H1 (cell line): ENCODE data around the gene FBXL14. TPM values are rescaled to one million over a fixed set of nuclear protein-coding genes. Genes with fewer than 3 reads are reported as not detected.

Experiments used
- CTCF ChIA-PET: fragments of 300-600 bp; sonication (Branson Sonifier 250); formaldehyde crosslinking; loops from one replicate; lab custom pipeline; 2021; ENCODE audit not compliant: partially characterized antibody; lab: Charles Lee
- POLR2A ChIA-PET: fragments of 300-600 bp; sonication (Branson Sonifier 250); formaldehyde crosslinking; loops from one replicate; lab custom pipeline; 2021; ENCODE audit warnings: inconsistent platforms; ENCODE audit not compliant: partially characterized antibody; lab: Charles Lee
- DNase-seq, 2 experiments: peaks; one replicate each; pipeline versions ENCODE4 v3.0.0 to v3.0.0-alpha.2; 2010 to 2022; ENCODE audit warnings: low spot score in 2 of 2, low read depth in 1 of 2, mixed read lengths in 1 of 2
- FAIRE-seq: peaks from 2 replicates; lab custom pipeline; 2011; peaks lifted over from hg19 to GRCh38; lab: Jason Lieb, UNC
- H2AFZ ChIP-seq: 2 replicates; pipeline ENCODE4 v1.8.1; 2012; ENCODE audit warnings: low read length, inconsistent platforms
- H2AK5ac ChIP-seq: 2 replicates; pipeline ENCODE4 v1.6.1; 2013; ENCODE audit warnings: low read depth, low read length
- H2BK120ac ChIP-seq: replicated peaks from 2 replicates; pipeline ENCODE3; 2013; ENCODE audit warnings: low read depth, low read length, inconsistent platforms
- H2BK12ac ChIP-seq: 2 replicates; pipeline ENCODE4 v1.6.1; 2013; ENCODE audit warnings: low read depth, low read length
- H2BK15ac ChIP-seq: 2 replicates; pipeline ENCODE4 v1.6.1; 2013; ENCODE audit warnings: low read length
- H2BK20ac ChIP-seq: 2 replicates; pipeline ENCODE4 v1.6.1; 2013; ENCODE audit warnings: low read length
- H2BK5ac ChIP-seq: 2 replicates; pipeline ENCODE4 v1.6.1; 2013; ENCODE audit warnings: low read depth, low read length
- H3K14ac ChIP-seq: 2 replicates; pipeline ENCODE4 v1.6.1; 2013; ENCODE audit warnings: inconsistent platforms; ENCODE audit not compliant: insufficient read length
- H3K18ac ChIP-seq: 2 replicates; pipeline ENCODE4 v1.6.1; 2013; ENCODE audit warnings: low read length; ENCODE audit errors: extremely low read depth
- H3K23ac ChIP-seq: 2 replicates; pipeline ENCODE4 v1.6.1; 2013; ENCODE audit warnings: inconsistent platforms; ENCODE audit not compliant: insufficient read length
- H3K23me2 ChIP-seq: 2 replicates; pipeline ENCODE4 v1.6.1; 2013; ENCODE audit warnings: low read depth, low read length
- H3K27ac ChIP-seq: 2 replicates; pipeline ENCODE4 v1.6.1; 2011; ENCODE audit warnings: low read depth, low read length, inconsistent platforms
- H3K27me3 ChIP-seq, 4 experiments: replicated peaks in 1 of 4; 1 replicate in 1 of 4; 2 replicates in 3 of 4; pipeline versions ENCODE4 v1.6.1 to v1.8.1; 2011 to 2013; ENCODE audit warnings: low read length in 3 of 4, mild to moderate bottlenecking in 3 of 4, inconsistent platforms in 2 of 4, mixed read lengths in 2 of 4, moderate library complexity in 1 of 4; ENCODE audit not compliant: control insufficient read depth in 3 of 4, insufficient read depth in 3 of 4; ENCODE audit errors: extremely low read depth in 1 of 4
- H3K36me3 ChIP-seq, 4 experiments: 2 replicates each; pipeline versions ENCODE4 v1.6.1 to v1.8.1; 2011 to 2013; ENCODE audit warnings: mild to moderate bottlenecking in 4 of 4, low read length in 3 of 4, moderate library complexity in 2 of 4, control low read depth in 1 of 4, inconsistent platforms in 1 of 4; ENCODE audit not compliant: insufficient read depth in 4 of 4, control insufficient read depth in 2 of 4
- H3K4ac ChIP-seq: replicated peaks from 2 replicates; pipeline ENCODE3; 2013; ENCODE audit warnings: low read length, low read depth, mixed read lengths, inconsistent platforms; ENCODE audit not compliant: insufficient read length
- H3K4me1 ChIP-seq, 4 experiments: replicated peaks in 1 of 4; 1 replicate in 1 of 4; 2 replicates in 3 of 4; pipeline versions ENCODE4 v1.6.1 to v1.8.1; 2011 to 2013; ENCODE audit warnings: low read length in 3 of 4, inconsistent platforms in 2 of 4, mixed read lengths in 1 of 4; ENCODE audit not compliant: insufficient read depth in 4 of 4, control insufficient read depth in 3 of 4
- H3K4me2 ChIP-seq, 2 experiments: 2 replicates each; pipeline versions ENCODE4 v1.6.1 to v1.8.1; 2011 to 2013; ENCODE audit warnings: low read depth in 2 of 2, low read length in 2 of 2, control low read depth in 1 of 2, inconsistent platforms in 1 of 2, mild to moderate bottlenecking in 1 of 2; ENCODE audit not compliant: insufficient read depth in 1 of 2
- H3K4me3 ChIP-seq, 4 experiments: fragments of 200-600, 300-600 bp in 1 of 4; sonication (generic), shearing (Covaris generic), sonication (Bioruptor Twin) in 1 of 4; 2 replicates each; pipeline versions ENCODE4 v1.5.1 to v1.8.1; 2011 to 2016; ENCODE audit warnings: low read length in 4 of 4, low read depth in 3 of 4, control low read depth in 2 of 4, inconsistent platforms in 2 of 4, mild to moderate bottlenecking in 2 of 4, mixed read lengths in 1 of 4, moderate library complexity in 1 of 4; ENCODE audit not compliant: insufficient read depth in 2 of 4; ENCODE audit errors: extremely low read depth in 1 of 4
- H3K56ac ChIP-seq: replicated peaks from 2 replicates; pipeline ENCODE3; 2013; ENCODE audit warnings: low read depth, mild to moderate bottlenecking, mixed read lengths, low read length, inconsistent platforms; ENCODE audit not compliant: insufficient read length
- H3K79me1 ChIP-seq: 2 replicates; pipeline ENCODE4 v1.6.1; 2013; ENCODE audit warnings: low read depth, low read length, control low read depth
- H3K79me2 ChIP-seq, 2 experiments: 2 replicates each; pipeline versions ENCODE4 v1.6.1 to v1.8.1; 2012 to 2013; ENCODE audit warnings: low read length in 2 of 2, mild to moderate bottlenecking in 2 of 2, inconsistent platforms in 1 of 2; ENCODE audit not compliant: insufficient read depth in 2 of 2, control insufficient read depth in 1 of 2
- H3K9ac ChIP-seq, 4 experiments: replicated peaks in 1 of 4; 1 replicate in 1 of 4; 2 replicates in 3 of 4; pipeline versions ENCODE4 v1.6.1 to v1.8.1; 2011 to 2013; ENCODE audit warnings: low read depth in 3 of 4, low read length in 3 of 4, control low read depth in 2 of 4, mild to moderate bottlenecking in 2 of 4, moderate library complexity in 2 of 4, inconsistent platforms in 1 of 4; ENCODE audit errors: extremely low read depth in 1 of 4
- H3K9me3 ChIP-seq, 2 experiments: 2 replicates each; pipeline versions ENCODE4 v1.6.1 to v1.8.1; 2012 to 2013; ENCODE audit warnings: mild to moderate bottlenecking in 2 of 2, moderate library complexity in 2 of 2, control low read depth in 1 of 2, inconsistent platforms in 1 of 2, low read depth in 1 of 2, low read length in 1 of 2, mixed read lengths in 1 of 2; ENCODE audit not compliant: insufficient read depth in 2 of 2
- H4K20me1 ChIP-seq, 2 experiments: replicated peaks in 1 of 2; 2 replicates each; pipeline versions ENCODE3 to v1.8.1; 2011 to 2013; ENCODE audit warnings: inconsistent platforms in 2 of 2, low read length in 2 of 2, mild to moderate bottlenecking in 1 of 2; ENCODE audit not compliant: insufficient read depth in 2 of 2, control insufficient read depth in 1 of 2
- H4K5ac ChIP-seq: 2 replicates; pipeline ENCODE4 v1.6.1; 2013; ENCODE audit warnings: low read length, low read depth, mixed read lengths, inconsistent platforms; ENCODE audit not compliant: insufficient read length
- H4K8ac ChIP-seq: 2 replicates; pipeline ENCODE4 v1.8.0; 2013; ENCODE audit warnings: mild to moderate bottlenecking, moderate library complexity, low read length, inconsistent platforms; ENCODE audit not compliant: insufficient read depth; ENCODE audit errors: extremely low read depth
- H4K91ac ChIP-seq: replicated peaks from 2 replicates; pipeline ENCODE3; 2013; ENCODE audit warnings: low read length, mixed read lengths, inconsistent platforms; ENCODE audit not compliant: insufficient read length
- EZH2 ChIP-seq: fragments of 200-600 bp; sonication (generic); IDR thresholded peaks from 2 replicates; pipeline ENCODE4 v1.7.1; 2012; ENCODE audit warnings: low read depth, mild to moderate bottlenecking, moderate library complexity, low read length, inconsistent platforms; ENCODE audit not compliant: severe bottlenecking
- MAFK ChIP-seq: IDR thresholded peaks from 2 replicates; pipeline ENCODE4 v1.6.1; 2012; ENCODE audit warnings: low read depth, mild to moderate bottlenecking, improper control_type of control experiment, low read length
- POLR2AphosphoS5 ChIP-seq: IDR thresholded peaks from 2 replicates; pipeline ENCODE4 v1.6.1; 2011; ENCODE audit warnings: low read depth, low read length
- SAP30 ChIP-seq: fragments of 300-600 bp; sonication (generic); IDR thresholded peaks from 2 replicates; pipeline ENCODE4 v1.7.1; 2012; ENCODE audit warnings: low read length, moderate library complexity, mild to moderate bottlenecking, inconsistent platforms; ENCODE audit not compliant: insufficient read depth, insufficient replicate concordance
- TAF7 ChIP-seq: optimal IDR thresholded peaks from 2 replicates; pipeline ENCODE3; 2011; ENCODE audit warnings: low read depth, mild to moderate bottlenecking, inconsistent platforms, low read length, moderate library complexity, borderline replicate concordance
- TEAD4 ChIP-seq: IDR thresholded peaks from 2 replicates; pipeline ENCODE4 v1.6.1; 2012; ENCODE audit warnings: low read depth, low read length, inconsistent platforms, mixed read lengths
- ZNF274 ChIP-seq: IDR thresholded peaks from 2 replicates; pipeline ENCODE4 v1.7.0; 2012; ENCODE audit warnings: low read length, borderline replicate concordance; ENCODE audit errors: extremely low read depth
- WGBS, 2 experiments: shearing (Covaris generic) in 1 of 2; methylation state at CpG; one replicate each; pipeline versions ENCODE4 v1.1.6 to v1.1.7; 2013 to 2015; ENCODE audit warnings: low lambda C conversion rate in 2 of 2, mixed read lengths in 2 of 2, inconsistent platforms in 1 of 2, low coverage in 1 of 2, missing lambda C conversion rate in 1 of 2; ENCODE audit not compliant: insufficient replicate concordance in 2 of 2, insufficient coverage in 1 of 2, insufficient read length in 1 of 2; ENCODE audit errors: extremely low coverage in 1 of 2, missing lambda C conversion rate in 1 of 2; 5-methylcytosine and 5-hydroxymethylcytosine counted together
- polyA plus RNA-seq, 7 experiments: library from polyadenylated mRNA; depleted of rRNA in 3 of 7; stranded (reverse) in 5 of 7; unstranded in 2 of 7; fragments of >200 nt in 5 of 7; fragments of 200-250 nt in 2 of 7; gene quantifications; 1 replicate in 5 of 7; 2 replicates in 1 of 7; 4 replicates in 1 of 7; pipeline versions ENCODE4 v1.2.1 to v1.2.3, GENCODE V29; 2011 to 2013; ENCODE audit warnings: missing spikeins in 2 of 7, mixed read lengths in 2 of 7
- total RNA-seq: library from RNA; stranded (reverse); fragmentation: NEBNext Ultra II Directional; extraction: Animal tissue kit (Norgen Biotek cat#: 25700); gene quantifications from 2 replicates; pipeline ENCODE4 v1.2.1, GENCODE V29; 2021
- TF ChIP-seq, protein P1 (sequence below), 3 experiments: IDR thresholded peaks; 1 replicate in 2 of 3; 2 replicates in 1 of 3; pipeline versions ENCODE4 v1.5.1 to v1.6.1; 2011; ENCODE audit warnings: low read length in 3 of 3, mild to moderate bottlenecking in 3 of 3, inconsistent platforms in 2 of 3, low read depth in 1 of 3, moderate library complexity in 1 of 3; ENCODE audit not compliant: insufficient read depth in 1 of 3; ENCODE audit errors: control extremely low read depth in 1 of 3

The FBXL14 gene
- total and polyA plus RNA-seq, 2 of the 8 experiments (the other 6 are each of a cell fraction or from before 2014, with no cell fraction given): 5.5 to 9.6 TPM

- no peak overlapping the region for H4K8ac ChIP-seq
- peak overlapping the region; percentile 20 to 65 (median 42); a peak in 6 of 8 replicates for H3K4me3 ChIP-seq
- H3K9ac ChIP-seq: no peak overlapping the region; a peak in 1 of 7 replicates
- H3K27me3 ChIP-seq: peaks cover 34 to 84% (median 72%) of the 10 kb centered on the region in 4 experiments
- ChIA-PET POLR2A (interaction anchor here (0.8 to 1.3 kb wide), 4 partner anchors 22 to 60 kb away, joined by 3 to 5 read pairs (median 4); partner anchors contain the start of gene ADIPOR2), CTCF (interaction anchor here (0.6 to 3.6 kb wide), 13 partner anchors 15 to 1525 kb away, joined by 3 to 16 read pairs (median 3); no protein-coding TSS in a partner anchor)
- no peak for FAIRE-seq
- H2BK120ac ChIP-seq: no peak overlapping the region
- no peak overlapping the region for H2BK15ac ChIP-seq
- no peak overlapping the region for H4K91ac ChIP-seq
- no peak overlapping the region for H3K23ac ChIP-seq
- H2BK20ac ChIP-seq: no peak overlapping the region
- no peaks in the 10 kb centered on the region for H3K79me1 ChIP-seq
- H3K56ac ChIP-seq: no peak overlapping the region
- H3K23me2 ChIP-seq: peaks cover 8% of the 10 kb centered on the region; the same call in 1 of the 2 replicates
- peaks cover 2 to 26% (median 18%) of the 10 kb centered on the region in 4 experiments for H3K4me1 ChIP-seq
- H3K18ac ChIP-seq: peak overlapping the region; percentile 60; the same call in 1 of the 2 replicates
- H3K27ac ChIP-seq: no peak overlapping the region
- H3K4ac ChIP-seq: no peak overlapping the region
- H3K79me2 ChIP-seq: no peaks in the 10 kb centered on the region
- WGBS, 2 experiments: 7% methylated on average over 23 of the region's 23 CpGs; no CpG with 5 or more reads in 1 of the 2 experiments
- no peak overlapping the region for H2AFZ ChIP-seq
- H3K36me3 ChIP-seq: no peaks in the 10 kb centered on the region
- H3K9me3 ChIP-seq: no peaks in the 10 kb centered on the region
- H2BK12ac ChIP-seq: peak overlapping the region; percentile 93; the same call in 1 of the 2 replicates
- peaks cover 0 to 4% of the 10 kb centered on the region in 2 experiments for H4K20me1 ChIP-seq
- H2AK5ac ChIP-seq: no peak overlapping the region
- peak in 1 of 2 experiments; percentile 63 for DNase-seq
- no peak overlapping the region for H2BK5ac ChIP-seq
- no peak overlapping the region for H3K14ac ChIP-seq
- no peak overlapping the region for H4K5ac ChIP-seq
- peak overlapping the region; percentile 92 to 95 for H3K4me2 ChIP-seq
- no peak for TF ChIP-seq MAFK
- TF ChIP-seq ZNF274: no peak
- TF ChIP-seq TAF7: no peak
- TF ChIP-seq TEAD4: no peak
- TF ChIP-seq EZH2: peak; percentile 94
- TF ChIP-seq, protein P1, sequence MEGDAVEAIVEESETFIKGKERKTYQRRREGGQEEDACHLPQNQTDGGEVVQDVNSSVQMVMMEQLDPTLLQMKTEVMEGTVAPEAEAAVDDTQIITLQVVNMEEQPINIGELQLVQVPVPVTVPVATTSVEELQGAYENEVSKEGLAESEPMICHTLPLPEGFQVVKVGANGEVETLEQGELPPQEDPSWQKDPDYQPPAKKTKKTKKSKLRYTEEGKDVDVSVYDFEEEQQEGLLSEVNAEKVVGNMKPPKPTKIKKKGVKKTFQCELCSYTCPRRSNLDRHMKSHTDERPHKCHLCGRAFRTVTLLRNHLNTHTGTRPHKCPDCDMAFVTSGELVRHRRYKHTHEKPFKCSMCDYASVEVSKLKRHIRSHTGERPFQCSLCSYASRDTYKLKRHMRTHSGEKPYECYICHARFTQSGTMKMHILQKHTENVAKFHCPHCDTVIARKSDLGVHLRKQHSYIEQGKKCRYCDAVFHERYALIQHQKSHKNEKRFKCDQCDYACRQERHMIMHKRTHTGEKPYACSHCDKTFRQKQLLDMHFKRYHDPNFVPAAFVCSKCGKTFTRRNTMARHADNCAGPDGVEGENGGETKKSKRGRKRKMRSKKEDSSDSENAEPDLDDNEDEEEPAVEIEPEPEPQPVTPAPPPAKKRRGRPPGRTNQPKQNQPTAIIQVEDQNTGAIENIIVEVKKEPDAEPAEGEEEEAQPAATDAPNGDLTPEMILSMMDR (IDR thresholded peaks at IDR 0.05; ENCODE audit: control extremely low read depth in 1 of 3, insufficient read depth in 1 of 3, low read depth in 1 of 3, low read length in 3 of 3): peak in 1 of 3 experiments; percentile 20; a peak in 1 of 4 replicates
- peak; percentile 57 for TF ChIP-seq SAP30
- no peak for TF ChIP-seq POLR2AphosphoS5
These were observed 36.6 kb upstream of the FBXL14 start for GRCh38 chr12:1630827-1631591.
